Stimulated activated naive B cell treated with anti-CD40 and anti-IgM and Interleukin-4, amounts not matched to agents 10 μg/mL and 1 μg/mL and 100 μg/mL, for 72 hours (primary cell): Measurements from ENCODE around the gene ATXN1.
A peak's percentile ranks its signal among the peaks of the same experiment; 100 is the strongest.

ENCODE experiments used
- ATAC-seq, 2 donors: fragments of 150-1000 bp; cut with Tn5 transposase; replicated peaks; 2 replicates each; pipeline ENCODE4 v1.10.0; 2021; ENCODE audit warnings: moderate library complexity in 1 of 2
- DNase-seq: peaks from one replicate; pipeline ENCODE4 v3.0.0; 2021
- H3K27ac Mint-ChIP-seq: one replicate; pipeline ENCODE4 v1.8.0; 2022; ENCODE audit warnings: mild to moderate bottlenecking, mixed read lengths
- H3K27me3 Mint-ChIP-seq, 2 donors: one replicate each; pipeline ENCODE4 v1.8.0; 2022; ENCODE audit warnings: mixed read lengths in 2 of 2
- H3K36me3 Mint-ChIP-seq, 2 donors: one replicate each; pipeline ENCODE4 v1.8.0; 2022; ENCODE audit warnings: mixed read lengths in 2 of 2, mild to moderate bottlenecking in 1 of 2
- H3K4me1 Mint-ChIP-seq, 2 donors: one replicate each; pipeline ENCODE4 v1.8.0; 2022; ENCODE audit warnings: mixed read lengths in 2 of 2, mild to moderate bottlenecking in 1 of 2
- H3K4me3 Mint-ChIP-seq, 2 donors: one replicate each; pipeline ENCODE4 v1.8.0; 2022; ENCODE audit warnings: mild to moderate bottlenecking in 2 of 2, mixed read lengths in 2 of 2, moderate library complexity in 1 of 2
- H3K9me3 Mint-ChIP-seq, 2 donors: one replicate each; pipeline ENCODE4 v1.8.0; 2022; ENCODE audit warnings: mixed read lengths in 2 of 2, mild to moderate bottlenecking in 1 of 2

ATXN1 gene

GRCh38 chr6:16750566-16750965 lies 10.7 kb downstream of the ATXN1 start:
- Mint-ChIP-seq H3K4me3 (no peak overlapping the region), H3K27ac (no peak overlapping the region), H3K9me3 (no peaks in the 10 kb centered on the region), H3K27me3 (peaks cover 0 to 4% of the 10 kb centered on the region in 2 donors), H3K4me1 (peaks cover 21 to 39% of the 10 kb centered on the region in 2 donors), H3K36me3 (peaks cover 65 to 79% of the 10 kb centered on the region in 2 donors)
- no peak for ATAC-seq
- DNase-seq: no peak

- H3K36me3 Mint-ChIP-seq: peaks cover 64 to 76% of the 10 kb centered on the region in 2 donors
- H3K4me3 Mint-ChIP-seq: no peak overlapping the region
- no peak overlapping the region for H3K27ac Mint-ChIP-seq
- DNase-seq (no peak), ATAC-seq (no peak)
- H3K27me3 Mint-ChIP-seq: peaks cover 0 to 4% of the 10 kb centered on the region in 2 donors
- H3K9me3 Mint-ChIP-seq: no peaks in the 10 kb centered on the region
- peaks cover 21 to 36% of the 10 kb centered on the region in 2 donors for H3K4me1 Mint-ChIP-seq
Measured at GRCh38 chr6:16749516-16750485, 11.5 kb downstream of the ATXN1 start.

- H3K4me3 Mint-ChIP-seq: no peak overlapping the region
Measured at GRCh38 chr6:16748025-16748319, 13.3 kb downstream of the ATXN1 start.

GRCh38 chr6:16747232-16748024 lies 13.8 kb downstream of the ATXN1 start:
- Mint-ChIP-seq H3K4me3 (no peak overlapping the region), H3K9me3 (no peaks in the 10 kb centered on the region), H3K4me1 (peaks cover 31 to 48% of the 10 kb centered on the region in 2 donors), H3K27ac (no peak overlapping the region), H3K36me3 (peaks cover 68 to 77% of the 10 kb centered on the region in 2 donors), H3K27me3 (peaks cover 0 to 14% of the 10 kb centered on the region in 2 donors)
- DNase-seq (no peak), ATAC-seq (peak in 1 of 2 donors; percentile 57)

More at GRCh38 chr6:16748025-16748319, 13.3 kb downstream of the ATXN1 start:
- no peak overlapping the region for H3K27ac Mint-ChIP-seq
- peaks cover 69 to 77% of the 10 kb centered on the region in 2 donors for H3K36me3 Mint-ChIP-seq
- no peak for DNase-seq
- no peak for ATAC-seq
- H3K9me3 Mint-ChIP-seq: no peaks in the 10 kb centered on the region
- peaks cover 29 to 46% of the 10 kb centered on the region in 2 donors for H3K4me1 Mint-ChIP-seq
- H3K27me3 Mint-ChIP-seq: peaks cover 0 to 16% of the 10 kb centered on the region in 2 donors

- H3K4me1 Mint-ChIP-seq: peaks cover 30 to 52% of the 10 kb centered on the region in 2 donors
- ATAC-seq: no peak
Measured at GRCh38 chr6:16746812-16747211, 14.4 kb downstream of the ATXN1 start.

GRCh38 chr6:16746401-16746800 lies 14.9 kb downstream of the ATXN1 start:
- H3K9me3 Mint-ChIP-seq: no peaks in the 10 kb centered on the region
- peaks cover 0 to 12% of the 10 kb centered on the region in 2 donors for H3K27me3 Mint-ChIP-seq
- no peak for DNase-seq
- peaks cover 69 to 71% of the 10 kb centered on the region in 2 donors for H3K36me3 Mint-ChIP-seq
- H3K4me1 Mint-ChIP-seq: peaks cover 30 to 56% of the 10 kb centered on the region in 2 donors
- no peak overlapping the region for H3K27ac Mint-ChIP-seq
- no peak overlapping the region for H3K4me3 Mint-ChIP-seq
- no peak for ATAC-seq

More at GRCh38 chr6:16746812-16747211, 14.4 kb downstream of the ATXN1 start:
- DNase-seq: no peak
- no peak overlapping the region for H3K4me3 Mint-ChIP-seq
- H3K27ac Mint-ChIP-seq: no peak overlapping the region
- H3K36me3 Mint-ChIP-seq: peaks cover 71 to 75% of the 10 kb centered on the region in 2 donors
- no peaks in the 10 kb centered on the region for H3K9me3 Mint-ChIP-seq
- H3K27me3 Mint-ChIP-seq: peaks cover 0 to 12% of the 10 kb centered on the region in 2 donors

- peaks cover 23 to 43% of the 10 kb centered on the region in 2 donors for H3K4me1 Mint-ChIP-seq
- ATAC-seq: no peak
- no peak overlapping the region for H3K27ac Mint-ChIP-seq
- DNase-seq: no peak
- H3K4me3 Mint-ChIP-seq: no peak overlapping the region
- peaks cover 0 to 12% of the 10 kb centered on the region in 2 donors for H3K27me3 Mint-ChIP-seq
- H3K36me3 Mint-ChIP-seq: peaks cover 63 to 68% of the 10 kb centered on the region in 2 donors
- H3K9me3 Mint-ChIP-seq: no peaks in the 10 kb centered on the region
Measured at GRCh38 chr6:16743664-16744210, 17.5 kb downstream of the ATXN1 start.

GRCh38 chr6:16742116-16742515 lies 19.1 kb downstream of the ATXN1 start:
- H3K4me1 Mint-ChIP-seq: peaks cover 26 to 42% of the 10 kb centered on the region in 2 donors
- H3K27ac Mint-ChIP-seq: no peak overlapping the region
- H3K27me3 Mint-ChIP-seq: peaks cover 0 to 12% of the 10 kb centered on the region in 2 donors
- no peak overlapping the region for H3K4me3 Mint-ChIP-seq
- H3K36me3 Mint-ChIP-seq: peaks cover 55 to 70% of the 10 kb centered on the region in 2 donors
- no peak for ATAC-seq
- no peak for DNase-seq
- H3K9me3 Mint-ChIP-seq: no peaks in the 10 kb centered on the region

GRCh38 chr6:16741112-16742016 lies 19.9 kb downstream of the ATXN1 start:
- Mint-ChIP-seq H3K4me1 (peaks cover 26 to 42% of the 10 kb centered on the region in 2 donors), H3K9me3 (no peaks in the 10 kb centered on the region), H3K27ac (no peak overlapping the region), H3K27me3 (peaks cover 0 to 12% of the 10 kb centered on the region in 2 donors), H3K4me3 (no peak overlapping the region), H3K36me3 (peaks cover 53 to 75% of the 10 kb centered on the region in 2 donors)
- peak; percentile 66 to 77 for ATAC-seq
- no peak for DNase-seq

- Mint-ChIP-seq H3K27me3 (peaks cover 0 to 12% of the 10 kb centered on the region in 2 donors), H3K27ac (no peak overlapping the region), H3K9me3 (no peaks in the 10 kb centered on the region), H3K36me3 (peaks cover 47 to 67% of the 10 kb centered on the region in 2 donors), H3K4me1 (peaks cover 24 to 42% of the 10 kb centered on the region in 2 donors), H3K4me3 (no peak overlapping the region)
- DNase-seq (no peak), ATAC-seq (no peak)
Measured at GRCh38 chr6:16740097-16740496, 21.2 kb downstream of the ATXN1 start.

GRCh38 chr6:16739329-16739801 lies 21.9 kb downstream of the ATXN1 start:
- no peak overlapping the region for H3K27ac Mint-ChIP-seq
- peaks cover 21 to 37% of the 10 kb centered on the region in 2 donors for H3K4me1 Mint-ChIP-seq

GRCh38 chr6:16737925-16738324 lies 23.3 kb downstream of the ATXN1 start:
- Mint-ChIP-seq H3K4me3 (no peak overlapping the region), H3K27me3 (no peaks in the 10 kb centered on the region), H3K9me3 (no peaks in the 10 kb centered on the region), H3K4me1 (peaks cover 14 to 28% of the 10 kb centered on the region in 2 donors), H3K27ac (no peak overlapping the region), H3K36me3 (peaks cover 48 to 66% of the 10 kb centered on the region in 2 donors)
- ATAC-seq (no peak), DNase-seq (no peak)

More at GRCh38 chr6:16739329-16739801, 21.9 kb downstream of the ATXN1 start:
- H3K27me3 Mint-ChIP-seq: peaks cover 0 to 11% of the 10 kb centered on the region in 2 donors
- H3K36me3 Mint-ChIP-seq: peaks cover 47 to 65% of the 10 kb centered on the region in 2 donors
- H3K9me3 Mint-ChIP-seq: no peaks in the 10 kb centered on the region
- no peak overlapping the region for H3K4me3 Mint-ChIP-seq
- no peak for ATAC-seq
- no peak for DNase-seq
